ENCODE data around the gene TNFRSF25.

DNA sequence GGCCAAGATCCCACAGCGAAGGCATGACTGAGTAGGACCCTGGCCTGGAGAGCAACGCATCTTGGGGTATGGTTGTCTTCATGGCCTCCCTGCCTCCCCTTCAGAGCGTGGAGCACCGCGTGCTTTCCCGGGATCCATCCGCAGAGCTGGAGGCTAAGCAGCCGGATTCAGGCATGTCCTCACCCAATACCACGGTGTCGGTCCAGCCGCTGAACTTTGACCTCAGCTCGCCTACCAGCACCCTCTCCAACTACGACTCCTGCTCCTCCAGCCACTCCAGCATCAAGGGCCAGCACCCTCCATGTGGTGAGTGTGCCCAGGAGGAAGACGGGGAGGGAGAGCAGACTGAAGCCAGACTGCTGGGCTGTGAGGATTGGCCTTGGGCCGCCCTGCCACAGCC lies 21.6 kb downstream of the TNFRSF25 start:
- TF ChIP-seq, protein P1, sequence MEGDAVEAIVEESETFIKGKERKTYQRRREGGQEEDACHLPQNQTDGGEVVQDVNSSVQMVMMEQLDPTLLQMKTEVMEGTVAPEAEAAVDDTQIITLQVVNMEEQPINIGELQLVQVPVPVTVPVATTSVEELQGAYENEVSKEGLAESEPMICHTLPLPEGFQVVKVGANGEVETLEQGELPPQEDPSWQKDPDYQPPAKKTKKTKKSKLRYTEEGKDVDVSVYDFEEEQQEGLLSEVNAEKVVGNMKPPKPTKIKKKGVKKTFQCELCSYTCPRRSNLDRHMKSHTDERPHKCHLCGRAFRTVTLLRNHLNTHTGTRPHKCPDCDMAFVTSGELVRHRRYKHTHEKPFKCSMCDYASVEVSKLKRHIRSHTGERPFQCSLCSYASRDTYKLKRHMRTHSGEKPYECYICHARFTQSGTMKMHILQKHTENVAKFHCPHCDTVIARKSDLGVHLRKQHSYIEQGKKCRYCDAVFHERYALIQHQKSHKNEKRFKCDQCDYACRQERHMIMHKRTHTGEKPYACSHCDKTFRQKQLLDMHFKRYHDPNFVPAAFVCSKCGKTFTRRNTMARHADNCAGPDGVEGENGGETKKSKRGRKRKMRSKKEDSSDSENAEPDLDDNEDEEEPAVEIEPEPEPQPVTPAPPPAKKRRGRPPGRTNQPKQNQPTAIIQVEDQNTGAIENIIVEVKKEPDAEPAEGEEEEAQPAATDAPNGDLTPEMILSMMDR (IDR thresholded peaks at IDR 0.05; ENCODE audit: poor library complexity, severe bottlenecking) = no peak
- no peak for TF ChIP-seq POLR2AphosphoS5 (IDR thresholded peaks at IDR 0.05)
- TF ChIP-seq EZH2 (IDR thresholded peaks at IDR 0.05; ENCODE audit: borderline replicate concordance, insufficient read depth, low read length, poor library complexity, severe bottlenecking) = no peak
- TF ChIP-seq REST (IDR thresholded peaks at IDR 0.05; ENCODE audit: borderline replicate concordance) = no peak
- TF ChIP-seq TAF1 (IDR thresholded peaks at IDR 0.05; ENCODE audit: low read depth) = no peak
